GM18873 (cell line): ENCODE results near the gene SF3B4.
"Not testable (repeated sequence)": the region's sequence is repeated elsewhere in the genome, so short reads cannot be mapped to it uniquely, and the experiment has no call there.

Experiments used
- ATAC-seq: cut with Tn5 transposase; IDR thresholded peaks from one replicate; pipeline ENCODE4 v1.9.1; 2021; ENCODE audit warnings: mild to moderate bottlenecking, moderate library complexity, moderate number of reproducible peaks; ENCODE audit not compliant: unreplicated experiment, low FRiP score

SF3B4 gene, protein sequence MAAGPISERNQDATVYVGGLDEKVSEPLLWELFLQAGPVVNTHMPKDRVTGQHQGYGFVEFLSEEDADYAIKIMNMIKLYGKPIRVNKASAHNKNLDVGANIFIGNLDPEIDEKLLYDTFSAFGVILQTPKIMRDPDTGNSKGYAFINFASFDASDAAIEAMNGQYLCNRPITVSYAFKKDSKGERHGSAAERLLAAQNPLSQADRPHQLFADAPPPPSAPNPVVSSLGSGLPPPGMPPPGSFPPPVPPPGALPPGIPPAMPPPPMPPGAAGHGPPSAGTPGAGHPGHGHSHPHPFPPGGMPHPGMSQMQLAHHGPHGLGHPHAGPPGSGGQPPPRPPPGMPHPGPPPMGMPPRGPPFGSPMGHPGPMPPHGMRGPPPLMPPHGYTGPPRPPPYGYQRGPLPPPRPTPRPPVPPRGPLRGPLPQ

DNA sequence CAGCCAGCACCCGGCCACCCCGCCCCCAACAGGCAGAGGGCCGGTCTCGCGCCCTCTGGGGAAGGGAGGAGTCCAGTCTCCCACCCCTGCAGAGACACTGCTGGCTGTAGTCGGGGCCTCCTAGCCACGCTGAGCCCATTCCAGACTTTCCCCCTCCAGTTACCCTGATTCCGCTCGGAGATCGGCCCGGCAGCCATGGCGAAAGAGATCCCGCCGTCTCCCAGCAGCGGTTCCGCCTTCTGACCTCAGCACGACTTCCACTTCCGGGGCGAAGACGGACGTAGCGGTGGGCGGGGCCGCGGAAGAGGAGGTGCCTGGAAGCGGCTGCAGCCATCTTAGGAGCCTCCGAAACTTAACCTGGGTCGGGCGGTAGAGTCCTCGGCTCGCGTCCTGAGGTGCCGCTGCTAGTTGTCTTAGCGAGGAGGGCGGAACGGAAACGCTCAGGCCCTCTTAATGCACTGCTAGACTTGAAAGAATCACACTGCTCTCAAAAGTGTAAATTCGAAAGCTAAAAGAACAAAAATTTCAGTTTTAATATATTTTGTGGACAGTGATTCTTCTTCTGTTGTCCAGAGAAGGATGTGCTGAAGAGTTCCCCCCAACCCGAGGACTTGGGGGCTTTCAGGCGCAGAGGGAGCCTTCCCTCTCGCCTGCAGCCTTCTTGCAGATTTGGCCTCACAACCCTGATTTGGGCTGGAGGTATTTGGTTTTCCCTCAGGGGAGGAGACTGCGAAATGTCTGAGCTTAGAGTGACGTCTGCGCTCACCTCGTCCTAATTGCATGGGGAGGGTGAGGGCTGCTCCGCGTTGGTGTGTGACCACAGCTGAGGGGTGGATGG, at the start of gene SF3B4:
Gene SF3B4 (minus strand): TSS at position 241 of the 838 bp plus-strand sequence. CDS start 44 bp downstream, at position 197.
- peak; percentile 59 for ATAC-seq

DNA sequence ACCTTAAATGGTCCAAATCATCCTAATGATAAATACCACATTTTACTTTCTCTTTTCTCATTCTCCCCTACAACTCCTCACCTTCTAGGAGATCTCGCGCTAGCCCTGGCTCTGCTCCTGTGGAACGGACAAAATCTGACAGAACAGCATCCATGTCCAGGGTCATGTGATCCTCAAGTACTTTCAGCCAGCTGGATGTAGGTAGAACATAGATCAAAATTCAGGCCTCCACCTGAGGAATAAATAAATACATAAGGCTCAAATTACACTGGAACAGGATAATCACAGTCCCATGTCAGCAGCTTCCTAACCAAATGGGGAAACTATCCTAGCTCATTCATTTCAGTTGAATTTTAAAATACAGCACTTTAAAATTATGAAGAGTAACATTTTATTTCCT, 49.7 kb upstream of the SF3B4 start:
- ATAC-seq = no peak

DNA sequence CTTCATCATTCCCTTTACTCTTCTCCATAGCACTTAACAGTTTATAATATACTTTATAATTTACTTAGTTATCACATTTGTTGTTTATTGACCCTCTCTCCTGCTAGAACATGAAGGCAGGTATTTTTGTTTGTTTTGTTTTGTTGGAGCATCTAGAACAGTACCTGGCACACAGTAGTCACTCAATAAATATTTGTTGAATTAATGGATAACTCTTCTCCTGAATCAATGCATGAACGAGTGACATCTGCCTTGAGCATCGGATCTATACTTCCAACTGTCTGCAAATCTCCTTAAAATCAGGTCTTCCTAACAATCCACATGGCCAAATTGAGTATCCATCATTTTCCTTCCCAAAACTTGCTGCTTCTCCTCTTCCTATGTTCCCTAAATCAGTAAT, 44.9 kb upstream of the SF3B4 start:
- no peak for ATAC-seq

DNA sequence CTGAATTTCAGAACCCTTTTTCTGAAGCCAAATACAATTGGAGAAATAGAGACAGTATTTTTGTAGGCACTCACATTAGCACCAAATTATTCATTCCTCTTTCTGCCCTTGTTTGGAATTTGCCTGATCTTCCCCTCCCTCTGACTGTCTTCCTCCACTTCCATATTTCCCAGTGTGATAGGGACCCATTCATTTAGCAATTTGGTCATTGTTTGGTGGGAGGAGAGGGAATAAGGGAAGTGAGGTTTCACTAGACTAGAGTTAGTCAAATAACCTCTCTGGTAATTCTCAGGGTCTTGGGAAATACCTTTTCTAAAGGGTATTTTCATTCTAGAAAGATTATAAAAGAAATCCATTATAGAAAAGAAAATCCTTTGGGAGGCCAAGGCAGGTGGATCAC, 40.0 kb upstream of the SF3B4 start:
- no peak for ATAC-seq

DNA sequence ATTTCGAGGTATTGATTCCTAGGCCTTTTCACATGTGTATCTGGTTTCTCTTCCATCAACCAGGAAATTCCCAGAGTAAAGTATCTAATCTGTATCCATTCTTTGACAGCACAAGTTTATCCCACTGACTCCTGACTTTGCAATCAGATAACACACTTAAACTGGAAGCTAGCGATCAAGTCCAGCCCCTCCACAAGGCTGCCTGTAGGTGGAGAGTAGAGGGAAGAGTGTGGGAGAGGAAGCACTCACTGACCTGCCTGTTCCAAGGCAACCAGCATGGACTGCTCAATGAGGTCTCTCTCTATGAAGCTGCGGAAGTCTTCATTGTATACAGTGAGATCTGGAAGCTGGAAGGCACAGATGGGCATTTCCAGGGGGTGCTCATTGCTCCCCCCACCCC, 39.4 kb upstream of the SF3B4 start:
- no peak for ATAC-seq

DNA sequence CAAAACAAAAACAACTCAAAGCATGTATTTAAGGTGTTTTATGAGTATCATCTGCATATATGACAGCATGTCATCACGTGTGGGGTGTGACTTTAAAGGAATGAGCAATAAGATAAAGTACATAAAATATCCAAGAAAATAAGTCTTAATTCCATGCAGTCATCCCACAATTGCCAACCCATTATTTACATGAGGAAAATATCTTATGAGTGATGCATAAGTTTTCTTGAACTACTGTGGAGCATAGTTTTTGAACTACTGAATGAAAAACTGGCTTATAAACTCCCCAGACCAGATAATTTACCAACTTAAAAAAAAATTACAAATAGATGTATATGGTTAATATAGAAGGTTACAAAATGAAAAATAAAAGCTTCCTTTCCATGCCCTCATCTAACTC, 38.8 kb upstream of the SF3B4 start:
- ATAC-seq = no peak

DNA sequence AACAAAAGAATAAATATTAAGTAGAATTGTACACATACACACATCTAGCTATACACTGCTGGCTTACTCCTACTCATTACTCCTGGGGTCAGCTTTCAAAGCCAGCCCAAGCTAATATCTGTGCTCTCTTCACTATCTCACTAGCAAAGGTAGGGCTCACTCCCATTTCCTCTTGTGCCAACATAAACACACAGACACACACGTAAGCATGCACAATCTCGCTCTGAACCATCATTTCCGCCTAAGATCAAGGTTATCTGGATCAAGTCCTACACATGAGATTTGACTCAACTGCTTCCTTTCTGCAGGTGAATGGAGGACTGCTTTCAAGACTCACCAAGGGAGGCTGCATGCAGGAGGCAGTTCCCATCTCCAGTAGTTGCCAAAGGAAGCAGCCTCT, 37.8 kb upstream of the SF3B4 start:
- ATAC-seq = no peak

DNA sequence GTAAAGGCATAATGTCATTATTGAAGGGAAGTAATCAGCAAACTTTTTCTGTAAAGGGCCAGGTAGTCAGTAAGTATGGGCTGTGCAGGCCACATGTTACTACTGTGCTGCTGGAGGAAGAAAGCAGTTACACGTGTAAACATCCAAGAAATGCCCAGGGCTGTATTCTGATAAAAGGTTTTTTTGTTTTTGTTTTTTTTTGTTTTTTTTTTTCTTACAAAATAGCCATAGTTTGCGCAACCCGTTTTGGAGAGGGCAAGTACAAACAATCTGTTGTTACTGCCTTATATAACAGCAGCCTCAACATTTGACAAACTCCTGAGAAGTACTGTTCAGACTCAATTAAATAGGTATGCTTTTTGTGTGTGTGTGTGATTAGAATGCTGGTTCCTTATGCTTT, 35.8 kb upstream of the SF3B4 start:
- ATAC-seq = no peak

DNA sequence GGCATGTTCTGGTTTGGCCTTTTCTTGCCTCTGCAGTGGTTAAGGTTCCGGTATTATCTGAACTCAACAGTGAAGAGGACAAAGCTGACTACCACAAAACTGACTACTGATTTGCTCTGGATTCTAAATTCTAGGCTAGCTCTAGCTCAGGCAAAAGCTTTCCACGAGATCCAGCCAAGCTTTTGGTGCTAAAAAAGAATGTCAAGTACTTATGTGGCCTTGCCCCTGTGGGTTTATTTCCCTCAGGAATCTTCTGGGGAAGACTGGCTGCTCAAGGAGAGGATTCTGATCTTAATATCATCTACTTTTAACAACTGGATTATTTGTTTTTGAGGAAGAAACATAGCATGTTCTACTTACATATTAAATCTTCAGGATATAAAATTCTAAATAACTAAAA, 35.1 kb upstream of the SF3B4 start:
- no peak for ATAC-seq

DNA sequence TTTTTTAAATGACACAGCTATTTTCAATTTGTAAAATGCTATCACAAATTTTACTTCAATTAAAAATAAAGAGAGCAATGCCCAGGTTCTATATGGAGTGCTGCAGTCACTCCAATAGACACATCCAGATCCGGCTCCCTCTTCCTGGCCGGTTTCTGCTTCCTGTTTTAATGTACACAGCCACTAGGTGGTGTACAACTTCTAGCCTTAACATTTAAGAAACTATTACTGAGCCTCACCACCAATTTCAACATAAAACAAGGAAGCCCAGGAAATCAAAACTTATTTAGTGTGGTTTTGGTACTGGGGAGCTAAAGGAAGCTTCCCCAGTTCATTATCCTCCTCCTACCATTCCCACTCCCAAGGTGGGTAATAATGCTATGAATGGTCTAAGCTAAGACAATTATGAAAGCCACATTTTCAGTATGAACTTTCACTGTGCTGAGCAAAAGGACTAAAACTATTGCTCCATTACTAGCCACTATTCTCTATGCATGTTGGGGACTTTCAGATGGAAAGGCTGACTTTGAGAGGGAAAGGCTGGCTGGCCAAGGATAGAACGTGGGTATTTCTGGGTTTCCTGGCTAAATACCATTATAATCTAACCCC, 34.5 kb upstream of the SF3B4 start:
- no peak for ATAC-seq

DNA sequence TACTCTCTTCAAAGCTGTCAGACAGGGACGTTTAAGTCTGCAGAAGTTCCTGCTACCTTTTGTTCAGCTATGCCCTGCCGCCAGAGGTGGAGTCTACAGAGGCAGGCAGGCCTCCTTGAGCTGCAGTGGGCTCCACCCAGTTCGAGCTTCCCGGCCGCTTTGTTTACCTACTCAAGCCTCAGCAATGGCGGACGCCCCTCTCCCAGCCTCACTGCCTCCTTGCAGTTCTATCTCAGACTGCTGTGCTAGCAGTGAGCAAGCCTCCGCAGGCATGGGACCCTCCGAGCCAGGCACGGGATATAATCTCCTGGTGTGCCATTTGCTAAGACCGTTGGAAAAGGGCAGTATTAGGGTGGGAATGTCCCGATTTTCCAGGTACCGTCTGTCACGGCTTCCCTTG, 29.9 kb upstream of the SF3B4 start:
- ATAC-seq = not testable (repeated sequence)

DNA sequence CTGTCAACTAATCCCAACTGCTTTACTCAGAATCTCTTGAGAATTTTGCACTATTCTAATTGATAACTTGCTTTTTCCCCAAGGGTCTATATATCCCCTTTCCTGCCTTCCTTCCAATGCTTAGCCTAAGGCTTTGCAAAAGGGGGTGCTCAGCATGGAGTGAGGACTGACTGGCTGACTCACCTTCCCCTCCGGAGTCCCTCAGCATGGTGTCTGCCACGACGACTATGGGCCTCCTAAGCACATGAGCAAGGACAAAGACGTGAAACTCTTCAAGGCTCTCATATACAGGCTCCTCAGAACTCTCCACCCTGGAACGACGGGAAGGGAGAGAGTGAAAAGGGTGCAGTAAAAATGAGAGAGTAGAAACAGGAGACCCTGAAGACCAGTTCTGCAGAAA, 22.3 kb upstream of the SF3B4 start:
- ATAC-seq = no peak

DNA sequence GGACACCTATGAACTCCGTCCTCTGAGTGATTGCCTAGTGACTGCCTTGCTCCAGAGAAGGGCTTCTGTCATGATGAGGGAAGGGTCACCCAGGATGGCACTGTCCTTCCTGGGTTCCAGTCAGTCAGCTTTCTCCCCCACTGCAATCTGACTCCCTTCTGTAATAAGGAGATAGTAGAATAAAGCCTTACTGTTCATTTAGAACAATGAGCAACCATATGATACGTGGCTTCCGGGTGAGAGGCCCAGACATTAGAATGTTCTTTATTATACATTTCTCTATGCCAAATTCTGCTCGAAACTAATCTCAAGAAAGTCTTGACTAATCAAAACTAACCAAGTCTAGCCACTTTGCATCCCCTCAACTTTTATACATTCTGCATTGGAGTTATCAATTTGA, 17.6 kb upstream of the SF3B4 start:
- no peak for ATAC-seq

DNA sequence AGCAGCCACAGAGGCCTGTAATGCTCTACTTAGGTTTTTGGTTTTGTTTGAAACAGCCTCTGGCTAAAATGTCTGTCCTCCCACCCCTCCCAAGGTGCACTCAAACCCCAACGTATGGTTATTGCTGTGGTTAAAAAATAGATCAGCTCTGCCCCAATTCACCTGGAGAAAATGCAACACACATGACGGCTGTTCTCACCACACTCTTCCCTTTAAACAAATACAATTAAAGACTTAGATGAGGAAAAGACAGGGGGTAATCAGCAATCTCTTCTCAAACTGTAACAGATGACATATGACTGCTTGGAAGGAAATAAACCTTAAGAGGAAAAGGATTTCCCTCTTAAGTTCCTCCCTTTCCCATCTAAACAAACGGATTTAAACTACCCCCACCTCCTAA, 15.3 kb upstream of the SF3B4 start:
- no peak for ATAC-seq

DNA sequence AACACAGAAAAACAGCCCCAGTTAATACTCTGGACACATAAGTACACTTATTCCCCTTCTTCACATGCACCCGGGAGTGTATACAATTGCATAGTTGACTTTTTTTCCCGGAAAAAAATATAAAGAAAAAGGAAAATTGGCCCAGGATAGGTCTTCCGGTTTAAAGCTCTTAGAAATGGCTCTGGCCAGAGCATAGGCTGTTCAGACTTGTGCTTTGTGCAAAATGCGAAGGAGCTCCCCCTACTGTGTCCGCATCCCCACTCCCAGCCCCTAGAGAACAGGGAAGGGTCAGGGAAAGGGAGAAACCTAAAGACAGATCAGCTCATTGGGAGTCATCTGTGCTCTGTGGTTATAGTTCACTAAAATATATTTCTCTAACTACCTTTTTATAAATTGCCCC, 14.6 kb upstream of the SF3B4 start:
- no peak for ATAC-seq

DNA sequence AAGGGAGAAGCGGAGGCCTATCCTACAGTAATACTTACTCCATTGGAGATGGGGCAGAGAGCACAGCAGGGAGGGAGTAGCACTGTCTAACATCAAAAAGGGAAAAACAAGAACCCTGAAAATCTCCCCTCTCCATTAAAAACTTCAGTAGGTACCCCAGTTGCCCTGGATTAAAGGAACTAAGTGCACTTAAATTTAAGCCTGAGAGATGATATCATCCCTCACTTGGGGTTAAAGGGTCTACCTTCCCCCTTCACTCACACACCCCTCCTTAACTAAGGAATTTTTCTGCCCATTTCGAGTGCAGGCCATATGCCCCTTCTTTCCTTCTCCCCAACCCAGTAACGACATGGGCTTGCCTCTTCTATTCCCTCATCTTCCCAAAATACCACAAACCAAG, 12.8 kb upstream of the SF3B4 start:
- ATAC-seq = no peak

DNA sequence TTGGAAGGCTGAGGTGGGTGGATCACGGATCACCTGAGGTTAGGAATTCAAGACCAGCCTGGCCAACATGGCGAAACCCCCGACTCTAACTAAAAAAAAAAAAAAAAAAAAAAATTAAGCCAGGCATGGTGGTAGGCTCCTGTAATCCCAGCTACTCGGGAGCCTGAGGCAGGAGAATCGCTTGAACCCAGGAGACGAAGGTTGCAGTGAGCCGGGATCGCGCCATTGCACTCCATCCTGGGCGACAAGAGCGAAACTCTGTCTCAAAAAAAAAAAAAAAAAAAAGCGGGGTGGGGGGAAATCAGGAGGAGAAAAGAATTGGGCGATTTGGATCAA, 11.0 kb upstream of the SF3B4 start:
- not testable (repeated sequence) for ATAC-seq

DNA sequence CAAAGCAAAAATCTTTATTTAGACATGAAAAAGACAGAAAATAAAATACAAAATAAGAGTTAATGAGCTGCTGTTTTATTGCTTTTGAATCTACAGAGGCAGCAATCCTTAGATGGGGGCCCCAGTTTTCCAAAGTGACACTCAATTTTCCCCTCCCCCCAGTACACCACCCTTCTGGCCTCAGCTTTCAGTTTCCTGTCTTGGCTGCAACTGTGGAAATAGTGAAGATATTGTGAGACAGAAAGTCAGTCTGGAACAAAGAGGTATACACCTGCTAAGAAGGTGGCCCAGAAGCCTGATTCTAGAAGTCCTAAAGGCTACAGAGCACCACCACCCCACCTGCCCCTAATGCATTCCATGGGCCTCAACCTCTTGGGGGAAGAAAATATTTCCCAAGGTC, 10.2 kb upstream of the SF3B4 start:
- no peak for ATAC-seq

DNA sequence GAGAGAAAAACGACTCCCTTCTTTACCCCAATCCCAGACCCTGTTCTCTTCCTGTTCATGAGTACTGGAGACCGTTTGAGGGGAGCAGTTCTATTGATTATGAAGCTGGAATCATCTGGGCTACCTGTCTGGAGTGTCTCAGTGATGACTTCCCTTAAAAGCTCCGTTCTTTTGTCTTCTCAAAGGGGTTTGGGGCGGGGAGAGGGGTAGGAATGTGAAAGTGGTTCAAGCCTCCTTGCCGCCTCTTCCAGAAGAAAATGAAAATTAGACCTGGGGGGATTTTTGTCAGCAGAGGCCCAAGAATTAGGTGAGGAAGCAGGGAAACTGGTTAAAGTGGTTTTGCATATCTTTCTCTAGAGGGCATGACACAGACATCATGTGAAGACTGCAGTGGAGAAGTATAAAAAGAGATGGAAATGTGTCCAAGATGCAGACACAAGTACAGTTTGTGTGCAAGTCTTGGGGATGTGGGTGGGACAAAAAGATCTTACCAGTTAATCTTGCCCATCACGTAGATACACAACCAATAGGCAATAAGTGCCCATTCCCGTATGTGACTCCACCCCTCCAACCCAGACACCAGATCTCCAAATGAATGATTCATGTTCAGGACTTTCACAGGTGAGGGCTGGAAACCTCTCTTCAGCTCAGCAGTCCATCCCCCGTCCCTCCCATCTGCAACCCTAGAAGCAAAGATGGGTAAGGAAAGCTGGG, 9.5 kb upstream of the SF3B4 start:
- ATAC-seq = no peak

DNA sequence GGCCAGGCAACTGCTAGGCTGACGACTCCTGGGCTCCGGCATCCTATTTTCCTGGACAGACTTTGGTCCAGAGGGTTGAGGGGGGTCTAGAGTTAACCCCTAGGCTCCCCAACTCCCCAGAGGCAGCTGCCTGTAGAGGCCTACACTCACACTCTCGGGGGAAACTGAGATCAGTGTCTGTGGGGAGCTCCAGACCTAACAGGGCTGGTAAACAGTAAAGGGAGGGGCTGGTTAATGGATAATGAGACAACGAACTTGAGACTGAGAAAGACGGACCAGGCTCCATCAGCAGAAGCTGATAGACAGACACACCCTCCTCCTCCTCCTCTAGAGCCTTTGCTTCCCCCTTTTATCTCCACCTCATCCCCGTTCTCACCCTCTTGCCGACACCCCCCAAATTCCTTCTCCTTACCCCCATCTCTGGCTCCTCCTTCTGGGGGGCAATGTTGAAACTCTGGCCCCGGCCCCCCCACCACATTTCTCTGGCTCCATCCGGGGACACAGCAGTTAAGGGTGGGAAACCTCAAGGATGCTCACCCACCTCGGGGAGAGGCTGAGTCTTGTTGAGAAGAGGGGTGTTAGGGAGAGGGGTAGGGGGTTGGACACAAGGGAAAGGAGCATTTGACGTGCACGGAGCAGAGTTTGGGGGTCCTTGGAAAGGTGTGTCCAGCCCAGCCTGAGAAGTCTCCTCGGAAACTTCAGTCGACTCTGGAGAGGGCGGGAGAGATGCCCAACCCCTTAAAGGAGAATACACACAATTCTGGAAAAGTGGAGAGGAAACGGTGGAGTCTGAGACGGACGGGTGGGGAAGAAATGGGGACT, 8.8 kb upstream of the SF3B4 start, which contains the start of gene MTMR11:
Gene MTMR11 (minus strand): TSS at position 710 of the 822 bp plus-strand sequence. CDS start 232 bp downstream, at position 478.
- no peak for ATAC-seq
